ENCODE results near the gene SERGEF.
"Not testable (repeated sequence)": the region's sequence is repeated elsewhere in the genome, so short reads cannot be mapped to it uniquely, and the experiment has no call there.

The SERGEF gene

DNA sequence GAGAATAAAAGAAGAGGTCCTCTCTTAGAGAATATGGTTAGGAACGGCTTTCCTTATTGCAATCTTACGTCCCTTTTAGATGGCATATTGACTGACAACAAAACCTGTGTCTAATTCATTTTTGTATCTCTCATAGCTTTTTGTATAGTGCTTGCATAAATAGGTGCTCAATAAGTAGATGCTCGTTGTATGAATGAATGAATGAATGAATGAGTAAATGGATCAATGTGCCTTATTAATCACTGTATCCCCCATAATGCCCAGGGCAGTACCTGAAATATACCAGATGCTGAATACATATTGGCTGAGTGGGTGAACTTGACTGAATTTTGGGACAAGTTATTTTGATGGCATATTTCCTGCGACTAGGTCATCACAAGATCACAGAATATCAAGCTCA, 97.9 kb downstream of the SERGEF start:
- DNase-seq (ENCODE audit: low read depth in 2 of 3, low spot score in 2 of 3): no peak

DNA sequence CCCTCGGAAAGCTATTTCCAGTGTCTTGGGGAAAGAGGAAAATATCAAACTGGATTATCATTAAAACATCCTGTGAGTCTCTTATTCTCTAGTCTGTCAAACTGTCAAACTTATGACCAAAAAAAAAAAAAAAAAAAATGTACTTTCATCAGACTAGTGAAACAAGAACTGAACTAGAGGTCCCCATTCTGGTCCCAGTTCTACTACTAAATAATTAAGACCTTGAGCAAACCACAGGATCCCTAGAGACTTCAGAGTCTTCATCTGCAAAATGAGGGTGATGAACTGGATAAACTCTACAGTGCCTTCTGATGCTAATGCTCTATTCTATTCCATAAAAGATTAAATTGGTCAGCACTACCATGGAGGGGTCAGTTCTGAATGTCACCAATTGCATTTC, 105.8 kb downstream of the SERGEF start:
- DNase-seq (ENCODE audit: low read depth in 2 of 3, low spot score in 2 of 3): no peak

DNA sequence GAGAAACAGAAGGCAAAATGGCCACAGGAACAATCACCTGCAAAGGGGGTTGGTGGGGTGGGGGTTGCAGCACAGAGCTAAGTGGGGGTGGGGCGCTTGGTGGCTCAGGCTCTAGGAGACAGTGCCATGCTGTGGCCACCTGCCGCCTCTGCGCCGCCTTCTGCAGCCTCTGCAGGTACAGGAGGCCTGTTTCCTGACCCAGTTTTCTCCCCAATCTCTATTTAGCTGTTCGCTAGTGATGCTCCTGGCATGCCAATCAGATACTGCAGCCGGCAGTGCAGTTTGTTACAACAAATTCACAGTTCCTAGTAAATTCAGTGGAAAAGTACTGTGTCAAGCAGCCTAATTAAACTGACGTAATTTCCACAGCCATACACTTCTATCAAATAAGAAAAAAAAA, 106.4 kb downstream of the SERGEF start:
- no peak for DNase-seq (ENCODE audit: low read depth in 2 of 3, low spot score in 2 of 3)

DNA sequence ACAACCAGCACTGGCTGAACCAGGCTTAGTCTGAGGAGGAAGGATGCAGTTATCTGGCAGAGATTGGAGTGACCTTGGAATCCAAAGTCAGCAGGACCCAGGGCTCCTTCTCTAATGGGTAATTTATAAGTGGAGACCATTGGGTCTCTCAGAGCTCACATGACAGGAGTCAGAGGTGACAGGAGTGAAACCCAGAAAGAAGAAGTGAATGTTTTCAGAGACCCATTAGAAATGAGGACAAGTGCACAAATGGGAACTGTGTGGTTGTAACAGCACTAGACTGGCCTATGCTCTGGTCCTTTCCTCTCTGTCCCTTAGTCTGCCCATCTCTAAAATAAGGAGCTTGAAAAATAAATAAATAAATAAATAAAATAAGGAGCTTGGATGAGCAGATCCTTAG, 107.4 kb downstream of the SERGEF start:
- DNase-seq (ENCODE audit: low read depth in 2 of 3, low spot score in 2 of 3): no peak

DNA sequence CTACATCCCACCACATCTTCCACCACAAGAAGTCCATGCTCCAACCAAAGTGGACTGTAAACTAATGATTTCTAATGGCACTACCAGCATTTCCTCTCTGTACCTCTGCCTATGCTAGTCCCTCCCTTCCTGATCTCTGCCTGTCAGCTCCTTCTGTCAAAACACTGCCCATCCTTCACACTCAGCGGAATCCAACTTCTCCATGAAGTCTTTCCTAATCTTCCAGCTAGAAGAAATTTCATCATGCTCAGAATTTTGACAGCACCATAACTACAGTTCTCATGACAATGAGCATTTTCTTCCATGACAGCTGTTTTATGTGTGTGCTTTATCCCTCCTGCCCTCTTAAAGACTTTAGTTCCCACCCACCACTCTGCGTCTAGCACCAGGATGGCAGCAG, 111.4 kb downstream of the SERGEF start:
- no peak for DNase-seq (ENCODE audit: low read depth in 2 of 3, low spot score in 2 of 3)

DNA sequence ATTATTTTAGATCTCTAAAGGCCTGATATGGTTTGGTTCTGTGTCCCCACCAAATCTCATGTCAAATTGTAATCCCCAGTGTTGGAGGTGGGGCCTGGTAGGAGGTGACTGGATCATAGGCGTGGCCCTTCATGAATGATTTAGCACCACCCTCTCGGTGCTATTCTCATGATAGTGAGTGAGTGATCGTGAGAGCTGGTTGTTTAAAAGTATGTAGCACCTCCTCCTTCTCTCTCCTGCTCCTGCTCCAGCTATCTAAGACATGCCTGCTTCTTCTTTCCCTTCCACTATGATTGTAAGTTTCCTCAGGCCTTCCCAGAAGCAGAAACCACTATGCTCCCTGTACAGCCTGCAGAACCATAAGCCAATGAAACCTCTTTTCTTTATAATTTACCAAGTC, 114.1 kb downstream of the SERGEF start:
- DNase-seq (ENCODE audit: low read depth in 2 of 3, low spot score in 2 of 3): no peak

DNA sequence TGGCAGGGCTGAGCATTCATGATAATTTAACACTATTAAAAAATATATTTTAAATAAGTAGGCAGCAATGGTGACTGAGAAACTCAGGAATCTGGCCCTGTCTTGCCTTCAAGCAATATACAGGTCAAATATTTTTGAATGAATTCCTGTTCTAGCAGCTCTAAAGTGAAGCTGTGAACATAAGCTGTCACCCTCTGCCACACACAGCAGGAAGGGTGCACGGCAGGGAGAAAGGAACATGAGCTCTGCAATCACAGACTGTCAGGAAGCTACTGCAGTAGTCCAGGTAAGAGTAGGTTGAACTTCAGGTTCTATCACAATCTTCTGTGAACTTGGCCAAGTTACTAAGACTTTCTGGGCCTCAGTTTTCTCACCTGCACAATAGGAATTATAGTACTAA, 114.8 kb downstream of the SERGEF start:
- no peak for DNase-seq (ENCODE audit: low read depth in 2 of 3, low spot score in 2 of 3)

DNA sequence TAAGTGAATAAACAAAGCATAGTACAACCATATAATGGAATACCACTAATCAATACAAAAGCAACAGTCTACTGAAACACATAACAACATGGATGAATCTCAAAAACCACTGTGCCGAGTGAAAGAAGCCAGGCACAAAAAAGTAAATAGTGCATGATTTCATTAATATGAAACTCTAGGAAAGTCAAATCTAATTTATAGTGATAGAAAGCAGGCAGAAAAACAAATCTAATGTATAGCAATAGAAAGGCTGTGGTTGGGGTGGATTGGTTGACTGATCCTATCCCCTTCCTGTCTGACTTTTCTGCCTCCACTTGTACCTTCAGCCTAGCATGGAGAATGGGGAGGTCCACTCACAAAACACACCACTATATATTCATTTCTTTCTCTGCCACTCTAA, 115.4 kb downstream of the SERGEF start:
- DNase-seq (ENCODE audit: low read depth in 2 of 3, low spot score in 2 of 3): no peak

DNA sequence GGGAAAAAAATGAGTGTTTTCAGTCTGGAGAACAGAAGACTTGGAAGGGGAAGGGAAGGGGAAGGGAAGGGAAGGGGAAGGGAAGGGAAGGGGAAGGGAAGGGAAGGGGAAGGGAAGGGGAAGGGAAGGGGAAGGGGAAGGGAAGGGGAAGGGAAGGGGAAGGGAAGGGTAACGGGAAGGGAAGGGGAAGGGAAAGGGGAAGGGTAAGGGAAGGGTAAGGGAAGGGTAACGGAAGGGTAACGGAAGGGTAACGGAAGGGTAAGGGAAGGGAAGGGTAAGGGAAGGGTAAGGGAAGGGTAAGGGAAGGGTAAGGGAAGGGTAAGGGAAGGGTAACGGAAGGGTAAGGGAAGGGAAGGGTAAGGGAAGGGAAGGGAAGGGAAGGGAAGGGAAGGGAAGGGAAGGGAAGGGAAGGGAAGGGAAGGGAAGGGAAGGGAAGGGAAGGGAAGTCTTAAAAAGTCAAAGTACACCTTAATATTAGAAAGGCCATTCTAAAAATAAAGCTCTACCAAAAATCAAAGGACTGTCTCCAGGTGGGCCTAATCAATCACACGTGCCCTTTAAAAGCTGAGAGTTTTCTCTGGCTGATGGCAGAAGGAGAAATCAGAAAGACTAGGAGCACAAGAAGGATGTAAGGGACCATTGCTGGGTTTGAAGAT, 116.2 kb downstream of the SERGEF start:
- not testable (repeated sequence) for DNase-seq (ENCODE audit: low read depth in 2 of 3, low spot score in 2 of 3)

DNA sequence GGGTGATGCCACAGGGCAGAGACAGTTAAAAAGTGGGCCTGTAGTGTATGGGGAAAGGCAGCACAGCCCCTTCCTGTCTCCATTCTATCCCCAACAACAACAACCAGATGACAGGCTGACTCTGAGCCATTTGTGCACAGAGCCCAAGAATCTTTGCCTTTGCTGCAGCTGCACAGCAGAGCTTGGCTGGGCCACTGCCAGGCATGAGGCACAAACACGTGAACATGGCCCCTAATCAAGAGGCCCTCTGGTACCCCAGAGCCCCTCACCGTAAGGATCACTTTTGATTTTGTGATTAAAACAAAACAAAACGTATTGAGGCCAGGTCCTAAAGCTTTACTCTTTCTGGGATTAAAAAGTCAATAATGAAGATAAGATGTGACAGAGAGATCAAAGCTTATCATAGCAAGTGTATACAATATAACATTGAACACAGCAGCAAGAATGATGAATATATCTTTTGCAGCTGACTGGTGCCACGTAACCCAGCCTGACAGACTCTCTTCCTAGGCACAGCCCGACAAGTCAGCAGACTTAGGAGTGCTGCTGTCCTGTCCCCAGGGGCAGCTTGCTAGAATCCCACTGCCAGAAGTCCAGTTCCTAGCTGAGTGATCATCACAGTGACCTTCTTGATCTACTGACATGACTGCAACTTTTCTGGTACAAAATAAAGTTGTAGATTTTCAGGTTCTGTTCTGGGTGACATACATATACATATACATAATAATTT, 117.8 kb downstream of the SERGEF start:
- DNase-seq (ENCODE audit: low read depth in 2 of 3, low spot score in 2 of 3): no peak

DNA sequence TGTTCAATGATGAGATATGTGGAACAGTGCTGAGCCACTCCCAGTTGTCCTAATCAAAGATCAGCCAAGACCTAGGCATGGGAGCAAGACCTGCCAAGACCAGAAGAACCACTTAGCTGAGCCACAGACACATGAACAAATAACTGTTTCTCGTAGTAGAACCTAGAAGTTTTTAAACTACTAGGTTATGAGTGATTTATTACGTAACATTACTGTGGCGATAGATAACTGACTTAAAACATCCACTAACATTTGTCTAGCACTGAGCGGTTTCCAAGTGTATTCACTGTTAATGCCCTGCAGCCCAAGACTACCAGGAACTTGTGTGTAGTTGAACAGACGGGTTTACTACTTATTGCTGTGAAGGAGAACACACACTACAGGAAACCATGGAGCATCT, 120.4 kb downstream of the SERGEF start:
- DNase-seq (ENCODE audit: low read depth in 2 of 3, low spot score in 2 of 3): no peak

DNA sequence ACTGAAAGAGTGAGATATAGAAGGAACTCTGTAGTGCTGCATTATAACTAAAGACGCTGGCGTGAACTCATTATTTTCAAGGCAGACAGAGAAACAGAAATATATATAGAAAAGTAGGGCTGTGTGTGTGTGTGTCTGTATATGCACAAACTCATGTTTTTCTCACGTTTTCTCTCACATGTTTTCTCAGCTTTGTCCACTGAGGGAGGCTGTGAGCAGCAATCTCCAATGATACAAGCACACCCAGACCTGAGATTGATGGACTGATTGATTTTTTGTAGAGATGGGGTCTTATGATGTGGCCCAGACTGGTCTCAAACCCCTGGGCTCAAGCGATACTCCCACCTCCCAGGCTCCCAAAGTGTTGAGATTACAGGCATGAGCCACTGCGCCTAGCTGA, 122.5 kb downstream of the SERGEF start:
- no peak for DNase-seq (ENCODE audit: low read depth in 2 of 3, low spot score in 2 of 3)

DNA sequence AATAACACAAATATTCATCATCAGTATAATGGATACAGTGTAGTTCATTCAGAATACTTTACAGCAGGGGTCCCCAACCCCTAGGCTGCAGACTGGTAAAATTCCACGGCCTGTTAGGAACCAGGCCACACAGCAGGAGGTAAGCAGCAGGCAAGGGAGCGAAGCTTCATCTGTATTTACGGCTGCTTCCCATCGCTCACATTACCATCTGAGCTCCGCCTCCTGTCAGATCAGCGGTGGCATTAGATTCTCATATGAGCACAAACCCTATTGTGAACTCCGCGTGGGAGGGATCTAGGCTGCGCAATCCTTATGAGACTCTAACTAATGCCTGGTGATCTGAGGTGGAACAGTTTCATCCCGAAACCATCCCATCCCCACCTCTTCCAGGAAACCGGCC, 125.1 kb downstream of the SERGEF start:
- no peak for DNase-seq (ENCODE audit: low read depth in 2 of 3, low spot score in 2 of 3)

DNA sequence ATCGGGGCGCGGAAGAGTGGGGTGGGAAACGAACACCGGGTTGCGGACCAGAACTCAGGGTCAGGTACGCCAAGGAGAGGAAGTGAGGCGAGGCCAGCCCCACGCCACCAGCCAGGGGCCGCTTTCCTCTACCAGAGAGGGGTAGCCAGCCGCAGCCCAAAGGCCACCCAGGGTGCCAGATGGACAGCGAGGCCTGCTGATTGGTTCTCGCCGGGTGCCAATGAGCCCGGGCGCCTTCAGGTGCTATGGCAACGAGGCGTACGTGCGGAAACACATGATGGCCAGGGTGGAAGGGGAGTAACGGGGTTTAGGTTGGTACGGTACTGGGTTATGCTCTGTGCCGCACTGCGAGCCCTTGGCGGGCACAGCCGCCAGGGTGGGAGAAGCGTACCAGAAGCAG, 128.9 kb downstream of the SERGEF start:
- DNase-seq (ENCODE audit: low read depth in 2 of 3, low spot score in 2 of 3): no peak

DNA sequence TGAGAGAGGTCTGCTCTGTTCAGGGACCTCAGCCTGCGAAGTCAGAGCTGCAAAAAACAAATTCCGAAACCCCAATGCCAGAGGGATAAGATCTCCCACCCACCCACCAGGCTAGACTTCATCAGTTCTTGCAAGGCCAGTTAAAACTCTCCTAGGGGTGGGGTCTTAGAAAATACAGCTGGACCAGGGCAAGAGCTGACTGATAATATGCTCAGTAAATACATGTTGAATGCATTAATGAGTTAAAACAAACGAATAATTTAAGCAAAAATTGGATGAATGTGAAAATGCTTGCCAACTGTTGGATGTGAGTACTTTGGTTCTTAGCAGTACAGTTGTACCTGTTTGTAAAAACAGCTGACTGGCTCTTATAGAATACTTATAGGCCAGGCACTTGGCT, 129.8 kb downstream of the SERGEF start:
- DNase-seq (ENCODE audit: low read depth in 2 of 3, low spot score in 2 of 3): no peak

DNA sequence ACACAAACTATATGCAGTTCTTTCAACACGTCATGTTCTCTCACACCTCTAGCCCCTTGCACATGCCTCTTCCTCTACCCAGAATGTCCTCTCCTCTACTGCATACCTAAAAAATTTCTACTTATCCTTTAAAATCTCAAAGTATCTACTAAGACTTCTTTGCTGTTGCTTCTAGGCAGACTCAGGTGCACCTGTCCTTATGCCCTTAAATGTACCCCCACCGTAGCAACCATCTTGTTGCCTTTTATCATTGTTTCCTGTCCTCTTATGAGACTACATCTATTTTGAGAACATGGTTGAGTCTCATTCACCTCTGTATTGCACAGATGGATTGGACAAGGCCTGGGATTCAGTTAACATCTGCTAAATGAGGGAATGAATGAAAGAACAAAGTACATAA, 134.1 kb downstream of the SERGEF start:
- no peak for DNase-seq (ENCODE audit: low read depth in 2 of 3, low spot score in 2 of 3)

DNA sequence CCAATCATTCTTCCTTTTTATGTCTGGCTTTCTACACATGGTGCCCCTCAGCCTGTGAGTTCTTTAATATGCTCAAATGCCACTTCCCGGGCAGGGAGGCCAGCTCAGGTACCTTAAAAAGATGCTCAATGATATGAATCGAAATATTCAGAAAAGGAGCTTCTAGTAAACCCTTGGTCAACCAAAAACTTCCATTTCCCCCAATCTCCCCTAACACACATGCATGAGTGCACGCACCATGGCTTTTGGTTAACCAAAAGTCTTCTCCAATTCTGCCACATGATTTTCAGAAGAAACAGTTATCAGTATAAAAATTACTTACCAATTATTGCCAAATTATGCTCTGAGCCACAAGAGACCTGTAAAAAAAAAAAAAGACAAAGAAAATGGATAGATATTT, 135.0 kb downstream of the SERGEF start:
- DNase-seq (ENCODE audit: low read depth in 2 of 3, low spot score in 2 of 3): no peak

DNA sequence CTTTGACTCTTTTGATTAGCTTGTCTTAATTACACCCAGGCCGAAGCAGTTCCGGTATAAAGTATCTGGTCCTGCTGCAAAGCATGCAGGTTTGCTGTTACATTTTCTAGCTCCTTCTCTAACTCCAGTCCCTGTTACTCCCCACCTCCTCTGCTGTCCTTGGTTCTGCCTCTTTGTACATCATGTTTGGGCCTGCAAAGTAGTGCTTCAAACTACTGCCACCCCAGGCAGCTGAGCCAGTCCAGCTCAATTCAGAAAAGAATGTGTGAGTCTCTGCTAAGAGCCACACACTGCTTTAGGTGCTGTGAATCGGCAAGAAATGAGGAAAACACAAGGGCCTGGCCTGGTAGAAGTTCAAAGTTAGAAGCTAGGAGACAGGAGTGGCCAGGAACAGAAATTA, 136.0 kb downstream of the SERGEF start:
- DNase-seq (ENCODE audit: low read depth in 2 of 3, low spot score in 2 of 3): no peak

DNA sequence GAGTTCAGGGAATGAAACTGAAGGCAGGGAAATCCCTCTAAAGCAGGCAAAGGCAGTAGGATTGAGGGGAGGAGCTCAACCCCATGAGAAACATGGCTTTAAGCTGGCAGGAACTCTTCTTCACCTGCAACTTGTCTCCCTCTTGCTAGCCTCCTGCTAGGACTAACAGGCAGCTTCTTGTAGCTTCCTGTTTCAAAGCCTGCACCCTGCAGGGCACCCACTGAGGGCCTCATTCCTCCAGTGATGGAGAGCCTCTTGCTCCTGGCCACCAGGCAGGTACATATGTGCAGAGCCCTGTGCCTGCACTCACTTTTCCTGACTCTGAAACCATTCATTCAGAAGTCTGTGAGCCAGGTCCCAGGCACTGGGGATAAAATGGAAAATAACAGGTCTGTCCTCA, 137.0 kb downstream of the SERGEF start:
- no peak for DNase-seq (ENCODE audit: low read depth in 2 of 3, low spot score in 2 of 3)

DNA sequence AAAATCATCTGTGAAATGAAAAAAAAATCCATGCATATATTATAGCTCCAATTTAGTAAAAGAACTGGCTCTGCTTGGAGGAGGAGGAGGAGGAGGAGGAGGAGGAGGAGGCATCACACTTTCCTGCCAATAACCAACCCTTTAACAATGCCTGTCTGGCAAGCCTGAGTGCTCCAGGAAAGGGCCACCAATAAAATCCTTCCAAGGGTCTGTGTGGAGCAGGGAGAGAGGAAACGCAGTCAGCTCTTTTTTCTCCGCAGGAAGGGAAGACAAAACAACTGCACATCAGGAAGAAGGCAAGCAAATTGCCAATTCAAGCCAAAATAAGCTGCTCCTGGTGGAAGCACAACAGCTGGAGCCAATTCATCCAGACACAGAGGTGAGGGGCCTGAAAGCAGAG, 139.3 kb downstream of the SERGEF start:
- DNase-seq (ENCODE audit: low read depth in 2 of 3, low spot score in 2 of 3): no peak

DNA sequence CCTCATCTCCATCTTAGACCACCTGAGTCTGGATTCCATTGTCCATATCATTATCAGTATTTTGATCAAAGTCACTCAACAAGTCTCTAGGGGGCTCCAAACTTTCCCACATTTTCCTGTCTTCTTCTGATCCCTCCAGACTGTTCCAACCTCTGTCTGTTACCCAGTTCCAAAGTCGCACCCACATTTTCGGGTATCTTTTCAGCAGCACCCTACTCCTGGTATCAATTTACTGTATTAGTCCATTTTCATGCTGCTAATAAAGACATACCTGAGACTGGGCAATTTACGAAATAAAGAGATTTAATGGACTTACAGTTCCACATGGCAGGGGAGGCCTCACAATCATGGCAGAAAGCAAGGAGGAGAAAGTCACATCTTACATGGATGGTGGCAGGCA, 144.4 kb downstream of the SERGEF start:
- DNase-seq (ENCODE audit: low read depth in 2 of 3, low spot score in 2 of 3): not testable (repeated sequence)

DNA sequence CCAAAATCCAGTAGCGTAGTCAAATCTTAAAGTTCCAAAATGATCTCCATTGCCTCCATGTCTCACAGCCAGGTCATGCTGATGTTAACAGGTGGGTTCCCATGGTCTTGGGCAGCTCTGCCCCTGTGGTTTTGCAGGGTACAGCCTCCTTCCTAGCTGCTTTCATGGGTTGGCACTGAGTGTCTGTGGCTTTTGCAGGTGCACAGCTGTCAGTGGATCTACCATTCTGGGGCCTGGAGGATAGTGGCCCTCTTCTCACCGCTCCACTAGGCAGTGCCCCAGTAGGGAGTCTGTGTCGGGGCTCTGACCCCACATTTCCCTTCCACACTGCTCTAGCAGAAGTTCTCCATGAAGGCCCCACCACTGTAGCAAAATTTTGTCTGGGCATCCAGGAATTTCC, 145.5 kb downstream of the SERGEF start:
- DNase-seq (ENCODE audit: low read depth in 2 of 3, low spot score in 2 of 3): no peak

DNA sequence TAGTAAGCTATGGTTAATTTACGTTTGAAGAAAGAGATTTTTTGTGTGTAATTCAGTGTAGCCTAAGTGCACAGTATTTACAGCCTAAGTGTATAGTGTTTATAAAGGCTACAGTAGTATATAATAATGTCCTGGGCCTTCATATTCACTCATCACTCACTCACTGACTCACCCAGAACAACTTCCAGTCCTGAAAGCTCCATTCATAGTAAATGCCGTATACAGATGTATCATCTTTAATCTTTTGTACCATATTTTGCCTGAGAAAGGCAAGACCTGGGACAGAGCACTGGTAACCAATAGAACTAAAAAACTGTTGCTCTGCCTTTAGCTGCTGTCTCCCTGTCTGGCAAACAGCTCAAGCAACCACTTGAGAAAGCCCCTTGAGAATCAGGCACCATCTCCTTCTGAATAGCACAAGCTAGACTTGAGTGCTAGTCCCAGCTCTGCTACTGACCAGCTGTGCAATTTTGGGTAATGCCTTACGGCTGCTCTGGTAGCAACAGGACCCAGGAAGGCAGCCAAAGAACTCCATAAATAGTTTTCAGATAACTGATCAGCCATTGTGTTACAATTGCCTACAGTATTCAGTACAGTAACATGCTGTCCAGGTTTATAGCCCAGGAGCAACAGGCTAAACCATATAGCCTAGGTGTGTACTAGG, 146.9 kb downstream of the SERGEF start:
- no peak for DNase-seq (ENCODE audit: low read depth in 2 of 3, low spot score in 2 of 3)

All from activated CD8-positive, alpha-beta memory T cell treated with anti-CD3 and anti-CD28 coated beads for 48 hours (primary cell).